ENCODE results near the gene ZFP36.
"Not testable (repeated sequence)": the region's sequence is repeated elsewhere in the genome, so short reads cannot be mapped to it uniquely, and the experiment has no call there.

The ZFP36 gene, protein sequence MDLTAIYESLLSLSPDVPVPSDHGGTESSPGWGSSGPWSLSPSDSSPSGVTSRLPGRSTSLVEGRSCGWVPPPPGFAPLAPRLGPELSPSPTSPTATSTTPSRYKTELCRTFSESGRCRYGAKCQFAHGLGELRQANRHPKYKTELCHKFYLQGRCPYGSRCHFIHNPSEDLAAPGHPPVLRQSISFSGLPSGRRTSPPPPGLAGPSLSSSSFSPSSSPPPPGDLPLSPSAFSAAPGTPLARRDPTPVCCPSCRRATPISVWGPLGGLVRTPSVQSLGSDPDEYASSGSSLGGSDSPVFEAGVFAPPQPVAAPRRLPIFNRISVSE

DNA sequence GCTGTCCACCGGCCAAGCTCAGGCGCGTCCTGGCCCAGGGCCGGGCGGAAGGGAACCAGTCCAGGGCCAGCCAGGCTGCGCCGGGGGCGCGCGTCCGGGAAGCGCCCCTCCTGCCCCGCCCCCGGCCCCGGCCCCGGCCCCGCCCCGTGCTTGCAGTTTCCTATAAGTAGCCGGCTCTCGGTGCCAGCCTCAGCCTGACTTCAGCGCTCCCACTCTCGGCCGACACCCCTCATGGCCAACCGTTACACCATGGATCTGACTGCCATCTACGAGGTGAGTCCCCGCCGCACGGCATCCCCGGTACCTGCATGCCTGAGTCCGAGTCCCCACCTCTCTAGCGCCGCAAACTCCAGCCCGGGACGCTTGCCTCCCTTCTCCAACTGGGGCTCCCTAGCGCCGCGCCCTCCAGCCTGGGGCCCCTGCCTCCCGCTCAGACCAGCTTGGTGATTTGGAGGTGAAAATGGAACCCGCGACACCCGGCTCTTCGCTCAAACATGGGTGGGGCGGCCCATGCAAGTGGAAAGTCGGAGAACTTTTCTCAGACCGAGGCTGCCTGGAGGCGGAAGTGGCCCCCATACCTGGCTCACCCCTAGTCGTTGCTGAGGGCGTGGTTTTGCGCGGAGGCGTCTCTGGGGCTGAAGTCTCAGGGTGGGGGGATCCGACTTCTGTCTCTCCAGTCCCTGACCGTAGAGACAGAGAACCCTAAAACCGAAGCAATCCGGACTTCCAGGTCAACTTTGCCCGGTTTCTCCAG lies at the start of gene ZFP36:
ZFP36 (plus strand) TSS at position 192 of the 754 bp plus-strand sequence; CDS start at position 250, 58 bp downstream.
- TF ChIP-seq GATA1 (IDR thresholded peaks at IDR 0.05; ENCODE audit: low read depth, low read length) (no peak), POLR2A (IDR thresholded peaks at IDR 0.05; ENCODE audit: low read length) (peak; percentile 96)
- DNase-seq = peak; percentile 77 to 87

DNA sequence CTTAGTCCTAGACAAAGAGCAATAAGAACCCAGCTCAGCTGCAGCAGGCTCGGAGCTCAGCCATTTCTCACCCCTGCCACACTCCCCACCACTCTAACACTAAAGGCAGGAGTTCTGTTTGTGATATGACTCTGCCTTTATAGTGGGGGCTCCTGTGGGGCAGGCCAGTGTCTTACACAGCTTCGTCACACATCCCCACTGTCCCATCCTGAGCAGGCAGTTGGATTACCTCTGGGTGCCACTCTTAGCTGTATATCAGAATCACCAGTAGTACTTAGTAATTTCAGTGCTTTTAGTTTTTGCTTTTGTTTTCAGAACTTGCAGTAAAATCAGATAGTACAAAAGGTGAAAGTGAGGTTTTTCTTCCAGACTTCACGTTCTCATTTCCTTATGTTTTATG lies 47.6 kb upstream of the ZFP36 start:
- TF ChIP-seq POLR2A (IDR thresholded peaks at IDR 0.05; ENCODE audit: low read length) (no peak), GATA1 (IDR thresholded peaks at IDR 0.05; ENCODE audit: low read depth, low read length) (no peak)
- DNase-seq = no peak

DNA sequence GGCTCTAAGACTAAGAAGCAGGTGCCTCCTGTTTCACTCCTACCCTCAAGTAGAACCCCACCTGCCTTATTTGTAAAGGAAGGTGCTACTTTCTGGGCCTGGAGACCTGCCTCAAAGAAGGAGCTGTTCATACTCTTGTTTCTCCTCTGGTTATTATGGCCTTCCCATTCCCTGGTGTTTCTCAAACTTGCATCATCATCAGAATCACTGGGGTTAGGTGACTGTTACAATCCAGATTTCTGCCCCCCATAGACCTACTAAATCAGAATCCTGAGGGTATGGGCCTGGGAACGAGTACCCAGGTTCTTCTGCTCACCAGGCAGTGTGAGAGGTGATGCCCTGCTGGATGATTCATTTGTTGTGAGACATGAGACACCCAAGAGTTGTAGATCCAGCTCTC lies 46.0 kb upstream of the ZFP36 start:
- no peak for TF ChIP-seq GATA1 (IDR thresholded peaks at IDR 0.05; ENCODE audit: low read depth, low read length)
- no peak for TF ChIP-seq POLR2A (IDR thresholded peaks at IDR 0.05; ENCODE audit: low read length)
- DNase-seq = peak in 1 of 2 experiments; percentile 46

DNA sequence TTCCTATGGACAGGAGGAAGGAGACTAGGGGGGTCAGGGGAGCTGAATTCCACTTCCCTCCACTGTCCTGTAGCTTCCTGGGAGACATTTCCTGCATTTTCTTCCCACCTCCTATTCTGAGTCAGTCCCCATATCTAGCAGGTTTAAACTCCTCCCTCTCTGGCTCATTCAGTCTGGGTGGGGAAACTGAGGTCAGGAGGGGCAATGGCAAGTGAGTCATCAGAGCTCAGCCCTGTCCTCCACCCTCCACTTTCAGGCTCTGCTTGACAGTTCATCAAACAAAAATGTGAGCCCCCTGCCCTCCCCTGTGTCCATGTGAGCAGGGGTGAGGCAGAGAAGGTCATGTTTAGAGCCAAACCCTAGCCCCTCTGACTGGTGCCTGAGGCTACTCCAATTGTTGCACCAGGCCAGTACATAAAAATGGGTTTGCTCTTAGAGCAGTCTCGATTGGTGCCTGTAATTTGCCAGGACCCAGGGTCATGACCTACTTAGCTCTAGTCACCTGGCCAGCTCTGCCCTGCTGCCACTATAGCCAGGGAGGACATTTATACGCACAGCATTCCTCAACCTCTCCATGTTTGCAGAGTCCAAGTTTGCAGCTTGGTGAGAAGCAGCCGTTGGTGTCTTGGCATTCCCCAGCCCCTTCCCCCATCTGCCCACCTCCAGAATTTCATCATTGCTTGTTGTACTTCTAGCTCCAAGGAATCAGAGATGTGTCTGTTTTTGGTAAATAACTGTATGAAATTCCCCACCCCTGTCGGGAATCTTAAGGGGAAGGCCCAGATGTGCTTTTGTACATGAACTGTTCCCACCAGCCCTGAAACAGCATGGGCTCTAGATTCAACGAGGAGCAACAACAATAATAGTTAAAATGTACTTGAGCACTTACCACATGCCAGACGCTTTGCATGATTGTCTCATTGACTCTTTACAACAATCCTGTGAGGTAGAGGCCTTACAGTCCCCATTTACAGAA lies 43.7 kb upstream of the ZFP36 start:
- peak in 1 of 2 experiments; percentile 23 for DNase-seq
- TF ChIP-seq POLR2A (IDR thresholded peaks at IDR 0.05; ENCODE audit: low read length) (no peak), GATA1 (IDR thresholded peaks at IDR 0.05; ENCODE audit: low read depth, low read length) (no peak)

DNA sequence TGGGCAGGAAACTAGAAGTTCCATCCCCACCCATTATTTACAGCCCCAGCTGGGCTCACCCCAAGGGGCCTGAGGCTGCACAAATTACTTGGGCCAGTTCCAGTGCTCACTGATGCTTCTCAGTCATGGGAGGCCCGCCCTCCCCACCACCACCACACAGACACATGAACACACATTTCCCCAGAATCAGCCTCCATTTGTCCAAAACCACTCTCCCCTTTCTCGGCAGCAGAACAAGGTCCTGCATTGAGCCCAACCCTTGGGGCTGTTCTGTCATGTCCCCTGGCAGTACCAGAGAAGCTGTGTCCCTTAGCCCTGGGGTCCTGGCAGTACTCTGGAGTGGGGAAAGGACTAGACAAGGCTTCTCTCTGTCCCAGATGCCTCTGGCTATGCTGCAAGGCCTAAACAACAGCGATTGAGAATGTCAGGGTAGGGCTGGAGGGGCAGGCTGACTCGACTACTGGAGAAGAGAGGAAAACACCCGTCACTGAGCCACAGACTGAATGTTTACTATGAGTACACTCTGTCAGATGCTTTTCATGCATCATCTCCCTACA lies 42.7 kb upstream of the ZFP36 start:
- DNase-seq = peak; percentile 56 to 73
- no peak for TF ChIP-seq POLR2A (IDR thresholded peaks at IDR 0.05; ENCODE audit: low read length)
- TF ChIP-seq GATA1 (IDR thresholded peaks at IDR 0.05; ENCODE audit: low read depth, low read length) = no peak

DNA sequence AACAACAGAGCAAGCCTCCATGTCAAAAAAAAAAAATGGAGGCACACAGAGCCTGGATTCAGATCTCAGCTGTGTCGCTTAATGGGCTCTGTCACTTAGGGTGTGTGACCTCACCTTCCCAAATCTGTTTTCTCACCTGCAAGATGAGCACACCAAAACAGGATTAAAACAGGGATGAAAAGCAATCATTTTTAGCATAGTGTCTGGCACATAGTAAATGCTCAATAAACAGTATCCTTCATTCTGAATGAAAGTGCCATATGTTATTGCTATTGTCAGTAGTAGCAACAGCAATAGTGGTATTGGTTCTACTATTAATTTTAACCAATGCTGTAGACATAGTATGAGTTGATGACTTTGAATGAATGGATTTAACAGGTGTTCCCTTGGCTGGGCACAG lies 41.1 kb upstream of the ZFP36 start:
- no peak for DNase-seq
- no peak for TF ChIP-seq GATA1 (IDR thresholded peaks at IDR 0.05; ENCODE audit: low read depth, low read length)
- no peak for TF ChIP-seq POLR2A (IDR thresholded peaks at IDR 0.05; ENCODE audit: low read length)

DNA sequence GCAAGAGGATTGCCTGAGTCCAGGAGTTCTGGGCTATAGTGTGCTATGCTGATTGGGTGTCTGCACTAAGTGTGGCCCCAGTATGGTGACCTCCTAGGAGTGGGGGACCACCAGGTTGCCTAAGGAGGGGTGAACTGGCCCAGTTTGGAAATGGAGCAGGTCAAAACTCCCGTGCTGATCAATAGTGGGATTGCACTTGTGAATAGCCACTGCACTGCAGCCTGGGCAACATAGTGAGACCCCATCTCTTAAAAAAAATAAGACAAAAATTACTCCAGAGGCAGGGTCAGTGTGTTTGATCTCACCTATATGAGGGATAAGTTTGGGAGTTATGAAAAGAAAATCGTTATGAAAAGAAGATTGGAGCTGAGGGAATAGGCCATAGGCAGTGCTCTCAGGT lies 37.4 kb upstream of the ZFP36 start:
- DNase-seq = no peak
- TF ChIP-seq POLR2A (IDR thresholded peaks at IDR 0.05; ENCODE audit: low read length) (no peak), GATA1 (IDR thresholded peaks at IDR 0.05; ENCODE audit: low read depth, low read length) (no peak)

DNA sequence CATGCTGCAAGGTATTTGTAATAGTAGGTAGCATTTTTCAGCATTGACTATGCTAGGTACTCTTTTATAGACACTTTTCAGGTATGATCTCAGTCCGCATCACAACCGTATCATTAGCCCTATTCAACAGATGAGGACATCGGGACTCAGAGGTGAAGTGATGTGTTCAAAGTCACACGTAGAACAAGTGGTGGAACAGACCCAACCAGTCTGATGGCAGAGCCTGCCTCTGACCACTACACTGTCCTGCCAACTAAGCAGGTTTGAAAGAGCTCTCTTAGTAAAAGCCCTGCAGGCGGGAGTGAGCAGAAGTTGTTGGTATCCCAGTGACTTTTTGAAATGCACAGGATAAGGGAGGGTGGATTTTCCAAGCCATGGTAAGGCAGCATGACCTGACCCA lies 35.9 kb upstream of the ZFP36 start:
- TF ChIP-seq GATA1 (IDR thresholded peaks at IDR 0.05; ENCODE audit: low read depth, low read length) (no peak), POLR2A (IDR thresholded peaks at IDR 0.05; ENCODE audit: low read length) (no peak)

DNA sequence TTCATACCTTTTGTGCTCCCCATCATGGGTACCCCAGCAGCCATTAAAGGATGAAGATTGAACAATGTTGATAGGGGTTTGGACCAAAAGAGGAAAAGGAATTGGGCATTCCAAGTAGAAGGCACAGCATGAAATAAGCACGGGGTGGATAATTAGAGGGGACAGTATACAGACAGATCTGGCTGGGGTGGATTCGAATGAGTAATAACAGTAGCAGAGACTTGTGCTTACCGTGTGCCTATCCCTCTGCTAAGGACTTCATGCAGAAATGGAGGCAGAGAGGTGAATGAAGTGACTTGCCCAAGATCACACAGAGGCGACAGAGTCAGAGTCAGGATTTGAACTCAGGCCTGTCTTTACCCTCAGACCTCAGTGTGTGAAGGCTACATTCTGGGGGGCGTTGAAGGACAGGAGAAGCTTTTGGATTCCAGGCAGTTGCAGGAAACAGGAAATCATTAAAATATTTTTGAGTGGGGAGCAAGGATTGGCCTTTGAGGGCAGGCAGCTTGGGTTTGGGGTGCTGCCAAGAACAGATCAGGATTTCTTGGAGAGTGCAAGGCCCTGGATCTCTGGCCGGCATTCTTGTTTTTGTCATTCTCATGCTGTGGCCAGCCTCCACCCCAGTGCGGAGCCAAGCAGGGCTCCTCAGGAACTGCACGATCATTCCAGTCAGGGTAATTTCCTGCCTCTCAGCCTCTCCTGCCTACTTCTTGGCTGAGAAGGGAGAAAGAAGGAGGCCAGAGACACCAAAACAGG lies 34.4 kb upstream of the ZFP36 start:
- no peak for DNase-seq
- TF ChIP-seq GATA1 (IDR thresholded peaks at IDR 0.05; ENCODE audit: low read depth, low read length) = no peak
- no peak for TF ChIP-seq POLR2A (IDR thresholded peaks at IDR 0.05; ENCODE audit: low read length)

More for the DNA sequence above, 35.9 kb upstream of the ZFP36 start:
- DNase-seq = no peak

DNA sequence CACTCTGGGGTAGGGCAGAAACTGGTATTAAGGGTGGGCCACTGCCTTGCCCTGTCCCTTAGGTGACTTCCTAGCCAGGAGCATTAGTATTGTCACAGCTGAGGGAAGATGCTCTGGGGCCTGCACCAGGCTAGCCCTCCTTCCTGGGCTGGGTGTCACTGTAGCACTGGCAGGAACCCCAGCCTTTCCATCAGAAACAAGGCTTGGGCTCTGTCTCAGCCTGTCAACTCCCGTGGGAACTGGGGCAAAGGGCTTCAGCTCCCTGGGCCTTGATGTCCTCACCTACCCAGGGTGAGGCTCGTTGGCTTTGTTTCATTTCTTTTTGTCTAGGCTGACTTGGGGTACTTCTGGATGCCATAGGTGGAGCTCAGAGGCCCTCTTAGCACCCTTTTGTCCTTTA lies 33.7 kb upstream of the ZFP36 start:
- TF ChIP-seq GATA1 (IDR thresholded peaks at IDR 0.05; ENCODE audit: low read depth, low read length) = no peak
- TF ChIP-seq POLR2A (IDR thresholded peaks at IDR 0.05; ENCODE audit: low read length) = no peak
- no peak for DNase-seq

DNA sequence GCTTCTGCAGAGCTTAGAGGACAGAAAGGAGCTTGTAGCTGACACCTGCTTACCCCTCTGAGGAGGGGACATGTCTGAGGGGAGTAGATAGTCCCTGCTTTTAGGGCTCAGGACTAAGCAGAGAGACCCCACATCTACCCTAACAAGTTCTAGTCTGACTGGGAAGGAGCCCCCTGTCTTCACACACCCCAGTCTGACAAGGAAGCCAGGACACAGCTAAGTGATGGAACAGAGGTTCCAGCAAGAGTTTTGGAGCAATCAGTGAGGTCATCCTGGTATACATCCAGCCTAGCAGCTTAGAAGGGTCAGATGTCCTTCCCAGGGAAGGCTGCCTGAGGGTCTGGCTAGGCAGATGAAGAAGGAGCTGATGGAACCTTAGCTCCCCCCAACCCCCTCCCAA lies 30.7 kb upstream of the ZFP36 start:
- no peak for TF ChIP-seq GATA1 (IDR thresholded peaks at IDR 0.05; ENCODE audit: low read depth, low read length)
- DNase-seq = no peak

DNA sequence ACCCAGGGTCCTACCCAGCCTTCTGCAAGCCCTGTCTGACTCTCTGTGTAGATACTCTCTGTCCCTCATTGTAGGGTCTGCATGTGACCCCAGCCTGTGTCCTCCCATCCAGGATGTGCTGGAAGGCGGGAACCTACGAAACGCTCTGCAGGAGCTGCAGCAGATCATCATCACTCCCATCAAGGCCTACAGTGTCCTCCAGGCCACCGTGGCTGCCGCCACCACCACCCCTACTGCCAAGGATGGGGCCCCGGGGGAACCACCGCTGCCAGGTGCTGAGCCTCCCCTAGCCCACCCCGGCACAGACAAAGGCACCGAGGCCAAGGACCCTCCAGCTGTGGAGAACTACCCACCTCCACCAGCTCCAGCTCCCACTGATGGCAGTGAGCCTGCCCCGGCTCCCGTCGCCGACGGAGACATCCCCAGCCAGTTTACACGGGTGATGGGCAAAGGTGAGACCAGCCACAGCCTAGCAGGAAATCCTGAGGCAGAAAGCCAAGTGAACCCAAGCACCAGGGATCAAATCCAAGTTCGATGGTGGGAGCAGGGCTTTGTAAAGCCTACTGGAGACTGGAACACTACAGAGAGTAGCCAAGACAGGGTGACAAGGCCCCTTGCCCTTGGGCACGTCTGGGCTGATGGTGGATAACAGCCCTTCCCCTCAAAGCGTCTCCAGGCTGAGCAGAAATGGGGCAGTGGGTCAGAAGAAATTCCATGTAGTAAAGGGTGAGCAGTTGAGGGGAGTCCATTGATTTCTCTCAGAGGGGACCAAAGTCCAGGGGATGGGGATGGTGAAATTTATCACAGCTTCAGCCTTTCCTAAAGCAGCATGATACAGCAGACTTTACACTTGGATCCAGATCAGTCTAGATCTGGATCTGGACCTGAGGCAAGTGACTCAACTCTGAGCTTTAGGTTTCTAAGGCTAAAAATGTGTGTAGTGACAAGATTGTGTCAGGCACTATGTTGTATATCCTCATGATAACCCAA lies 29.0 kb upstream of the ZFP36 start:
- DNase-seq = no peak
- no peak for TF ChIP-seq GATA1 (IDR thresholded peaks at IDR 0.05; ENCODE audit: low read depth, low read length)
- no peak for TF ChIP-seq POLR2A (IDR thresholded peaks at IDR 0.05; ENCODE audit: low read length)

DNA sequence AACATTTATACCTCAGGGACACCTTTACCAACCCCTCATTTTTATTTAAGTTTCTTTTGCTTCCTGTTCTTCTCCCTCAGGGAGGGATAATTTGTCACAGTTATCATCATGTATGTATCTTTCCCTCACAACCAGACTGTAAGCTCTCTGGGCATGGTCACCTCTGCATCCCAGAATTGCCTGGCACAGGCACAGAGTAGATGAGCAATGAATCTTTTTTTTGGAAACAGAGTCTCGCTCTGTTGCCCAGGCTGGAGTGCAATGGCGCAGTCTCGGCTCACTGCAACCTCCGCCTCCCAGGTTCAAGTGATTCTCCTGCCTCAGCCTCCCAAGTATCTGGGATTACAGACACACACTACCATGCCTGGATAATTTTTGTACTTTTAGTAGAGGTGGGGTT lies 27.3 kb upstream of the ZFP36 start:
- not testable (repeated sequence) for DNase-seq

All from erythroblast (primary cell).